ENCODE results near the gene FNDC3B.

The FNDC3B gene

GRCh38 chr3:172056416-172056815 lies 17.0 kb downstream of the FNDC3B start:
- no peak for DNase-seq

- no peak for DNase-seq
Measured at GRCh38 chr3:172057059-172057458, 17.7 kb downstream of the FNDC3B start.

GRCh38 chr3:172057624-172058327 lies 18.4 kb downstream of the FNDC3B start:
- DNase-seq = no peak

DNA sequence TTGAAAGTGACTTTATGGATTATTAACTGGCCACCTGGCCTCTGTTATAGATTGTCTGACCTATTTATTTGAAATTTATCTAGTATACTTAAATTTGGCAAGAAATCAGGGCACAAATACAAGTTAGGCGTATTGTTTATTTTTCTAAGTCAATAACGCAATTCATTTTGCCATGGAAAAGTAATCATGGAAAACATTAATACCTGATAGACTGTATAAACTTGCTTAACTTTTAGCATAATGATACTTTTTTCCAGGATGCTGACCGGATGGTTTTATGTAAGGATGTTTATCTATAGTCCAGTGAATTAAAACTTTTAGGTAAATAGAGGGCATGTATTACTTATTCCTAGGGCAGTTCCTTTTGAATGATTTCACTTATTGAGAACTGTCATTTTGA lies 20.2 kb downstream of the FNDC3B start:
- no peak for DNase-seq

GRCh38 chr3:172060234-172060633 lies 20.9 kb downstream of the FNDC3B start:
- DNase-seq = no peak

DNA sequence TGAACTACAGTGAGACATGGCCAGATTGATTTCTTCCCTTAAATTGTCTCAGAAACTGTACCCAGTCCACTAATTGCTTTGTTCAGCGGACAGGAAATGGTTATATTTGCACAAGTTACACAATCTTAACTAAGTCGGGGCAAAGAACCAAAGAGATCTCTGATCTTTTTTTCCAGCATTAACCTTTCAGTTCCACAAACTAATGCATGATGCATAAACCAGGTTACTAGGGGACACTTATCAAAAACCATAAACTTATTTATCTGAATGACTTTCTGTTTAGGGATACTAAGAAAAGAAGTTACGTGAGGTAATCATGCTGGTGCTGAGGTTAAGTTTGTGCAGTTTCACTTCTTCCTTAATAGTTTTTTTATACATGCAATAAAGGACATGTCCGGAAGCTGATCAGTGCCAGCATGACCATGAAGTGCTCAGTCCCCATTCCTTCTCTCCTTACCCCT lies 22.4 kb downstream of the FNDC3B start:
- no peak for DNase-seq

DNA sequence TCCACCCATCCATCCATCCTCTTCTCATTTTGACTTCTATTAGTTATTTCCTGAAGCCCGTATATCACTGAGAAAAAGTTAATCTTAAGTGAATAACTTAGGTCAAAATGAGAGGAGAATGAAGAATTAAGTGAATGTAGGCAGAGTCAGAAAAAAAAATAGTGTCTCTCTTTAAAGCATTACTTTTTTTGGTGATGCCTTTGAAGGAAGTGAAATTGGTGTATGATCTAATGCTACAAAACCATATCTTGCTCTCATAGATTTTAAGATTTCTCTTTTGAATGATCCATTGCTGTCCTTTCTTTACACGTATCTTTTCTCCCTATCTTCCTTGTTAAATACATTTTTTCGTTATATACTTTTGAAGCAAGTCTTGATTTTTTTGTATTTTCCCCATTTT lies 23.4 kb downstream of the FNDC3B start:
- no peak for DNase-seq

DNA sequence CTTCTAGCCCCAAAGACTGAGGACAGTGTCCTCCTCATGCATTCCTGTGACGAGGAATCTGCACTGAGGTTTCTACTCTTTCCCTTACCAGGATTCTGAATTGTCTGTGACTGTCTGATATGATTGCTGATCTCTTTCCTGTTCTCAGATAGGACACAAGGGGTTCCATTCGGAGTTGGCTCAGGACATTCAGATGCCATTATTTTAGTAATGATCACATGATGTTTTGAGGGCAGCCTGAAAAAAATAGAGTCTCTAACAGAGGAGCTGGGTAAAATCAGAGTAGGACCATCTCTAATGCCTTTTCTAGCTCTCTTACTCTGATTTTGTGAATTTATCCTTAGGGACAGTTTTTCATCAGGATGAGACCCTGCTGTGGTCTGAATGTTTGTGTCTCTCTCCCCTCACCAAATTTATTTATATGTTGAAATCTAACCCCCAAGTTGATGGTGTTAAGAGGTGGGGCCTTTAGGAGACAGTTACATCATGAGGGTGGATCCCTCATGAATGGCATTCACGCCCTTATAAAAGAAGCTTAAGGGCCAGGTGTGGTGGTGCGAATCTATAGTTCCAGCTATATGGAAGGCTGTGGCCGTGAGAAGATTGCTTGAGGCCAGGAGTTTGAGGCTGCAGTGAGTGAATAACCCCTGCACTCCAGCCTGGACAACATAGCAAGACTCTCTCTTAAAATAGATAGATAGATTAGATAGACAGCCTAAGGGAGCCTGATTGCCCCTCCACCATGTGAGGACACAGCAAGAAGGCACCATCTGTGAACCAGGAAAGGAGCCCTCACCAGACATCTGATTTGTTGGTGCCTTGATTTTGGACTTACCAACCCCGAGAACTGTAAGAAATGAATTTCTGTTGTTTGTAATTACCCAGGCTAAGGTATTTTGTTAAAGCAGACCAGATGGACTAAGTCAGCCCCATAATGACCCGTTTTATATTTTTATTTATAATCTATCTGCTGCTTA lies 24.4 kb downstream of the FNDC3B start:
- DNase-seq = no peak

- no peak for DNase-seq
Measured at GRCh38 chr3:172065527-172065926, 26.1 kb downstream of the FNDC3B start.

GRCh38 chr3:172065967-172066762 lies 26.8 kb downstream of the FNDC3B start:
- no peak for DNase-seq

- no peak for DNase-seq
Measured at GRCh38 chr3:172066880-172067796, 27.8 kb downstream of the FNDC3B start.

- DNase-seq = no peak
Measured at GRCh38 chr3:172067837-172068440, 28.6 kb downstream of the FNDC3B start.

DNA sequence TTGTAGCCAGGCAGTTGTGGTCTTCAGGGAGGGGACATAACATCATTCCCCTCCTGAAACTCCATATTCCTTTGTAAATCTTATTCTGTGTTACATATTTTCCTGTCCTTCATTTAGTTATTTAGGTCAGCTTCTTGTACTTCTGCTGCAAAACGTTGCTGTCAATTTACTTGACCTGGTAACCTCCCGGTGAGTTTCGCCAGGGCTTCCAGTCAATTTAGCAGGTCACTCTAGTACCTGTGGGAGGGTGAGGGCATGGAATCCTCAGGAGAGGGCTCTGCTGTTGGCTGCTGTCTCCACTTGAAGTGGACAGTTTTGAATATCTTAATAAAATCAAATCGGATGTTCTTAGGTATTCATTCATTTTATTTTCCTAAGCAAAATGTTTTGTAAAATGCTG lies 29.6 kb downstream of the FNDC3B start:
- DNase-seq = no peak

- no peak for DNase-seq
Measured at GRCh38 chr3:172069478-172069877, 30.1 kb downstream of the FNDC3B start.

DNA sequence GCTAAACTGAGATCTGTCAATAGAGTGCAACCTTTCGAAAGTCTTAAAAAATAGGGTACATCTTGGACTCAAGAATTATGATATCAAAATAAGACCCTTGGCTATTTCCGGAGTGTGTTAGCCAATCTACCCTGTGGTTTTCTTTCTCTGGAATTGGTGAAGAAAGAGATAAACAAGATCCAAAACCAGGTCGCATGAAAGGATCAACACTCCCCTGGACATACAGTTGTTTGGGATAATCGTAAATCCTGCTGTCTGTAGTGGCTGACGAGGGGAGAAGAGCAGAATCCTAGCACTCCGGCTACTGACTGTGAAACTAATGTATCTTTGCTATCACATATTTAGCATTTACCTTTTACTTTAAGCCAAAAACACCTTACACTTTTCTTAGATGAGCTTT lies 30.9 kb downstream of the FNDC3B start:
- DNase-seq = no peak

DNA sequence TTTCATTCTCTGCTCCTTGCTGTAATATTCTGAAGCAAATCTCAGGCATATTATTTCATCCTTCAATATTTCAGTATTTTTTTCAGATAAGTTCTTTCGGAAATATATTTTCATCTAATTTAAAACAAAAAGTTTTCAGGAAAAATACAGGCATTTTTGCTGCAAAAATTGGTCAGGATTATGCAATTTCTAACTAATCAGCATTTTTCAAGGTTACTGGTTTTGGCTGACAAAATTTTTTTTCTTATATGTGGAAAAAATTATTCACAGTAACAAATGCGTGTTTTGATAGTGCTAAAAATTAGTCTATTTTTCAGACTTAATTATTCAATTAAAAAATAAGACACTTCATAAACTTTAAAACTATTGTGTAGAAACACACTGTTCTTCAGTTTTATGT lies 31.4 kb downstream of the FNDC3B start:
- no peak for DNase-seq

- DNase-seq = no peak
Measured at GRCh38 chr3:172071780-172072330, 32.5 kb downstream of the FNDC3B start.

DNA sequence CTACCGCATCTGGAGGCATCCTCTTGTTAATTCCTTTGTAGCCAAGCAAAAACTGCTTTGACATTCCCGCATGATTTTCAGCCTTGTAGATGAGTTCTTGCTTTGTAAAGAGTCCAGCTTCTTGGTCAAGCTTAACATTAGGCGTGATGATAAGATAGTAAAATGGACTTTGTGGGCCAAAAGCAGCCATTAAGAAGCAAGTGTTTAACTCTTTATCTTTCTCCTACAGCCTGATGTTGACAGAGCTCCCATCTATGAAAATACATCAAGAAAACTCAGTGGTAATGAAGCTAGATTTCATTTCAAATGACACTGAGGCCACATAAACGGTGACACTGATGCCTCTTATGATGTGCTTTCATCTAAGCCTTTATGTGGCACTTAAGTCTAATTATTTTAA lies 33.2 kb downstream of the FNDC3B start:
- DNase-seq = no peak

- DNase-seq = no peak
Measured at GRCh38 chr3:172073262-172073915, 34.0 kb downstream of the FNDC3B start.

GRCh38 chr3:172074032-172074431 lies 34.7 kb downstream of the FNDC3B start:
- DNase-seq = no peak

DNA sequence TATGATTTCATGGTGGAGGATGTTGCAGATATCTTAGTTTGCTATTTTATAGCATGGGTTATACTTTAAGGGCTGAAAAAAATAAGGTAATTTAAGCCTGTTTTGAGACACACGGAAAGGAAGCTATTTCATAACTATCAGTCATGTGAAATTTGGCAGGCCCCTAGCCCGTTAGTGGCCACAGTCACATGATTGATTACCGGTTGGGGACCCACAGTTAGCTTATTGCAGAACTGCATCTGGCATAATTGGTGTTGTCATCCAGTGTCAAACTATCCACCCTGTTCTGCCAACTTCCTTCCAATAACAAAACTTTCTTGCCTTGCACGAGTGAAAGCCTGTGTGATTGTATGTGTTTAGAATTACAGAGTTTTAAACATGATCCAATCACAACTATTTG lies 35.2 kb downstream of the FNDC3B start:
- DNase-seq = no peak

All from activated naive CD4-positive, alpha-beta T cell treated with Interleukin-2 at 50 U/mL for 16 hours (primary cell).